NCI-H1694 treated with DMSO at 0.1 percent for 48 hours (cell line): ENCODE measurements around the gene NCOA7.
"Not testable (repeated sequence)": the region's sequence is repeated elsewhere in the genome, so short reads cannot be mapped to it uniquely, and the experiment has no call there.

Experiments used
- DNase-seq: peaks from one replicate; lab custom pipeline; 2025; lab: John Stamatoyannopoulos, UW

NCOA7 gene

GRCh38 chr6:125919618-125920017 lies 128.9 kb downstream of the NCOA7 start:
- DNase-seq = no peak

GRCh38 chr6:125922322-125922860 lies 131.6 kb downstream of the NCOA7 start:
- no peak for DNase-seq

- no peak for DNase-seq
These were observed 132.7 kb downstream of the NCOA7 start for GRCh38 chr6:125923366-125923877.

- no peak for DNase-seq
These were observed 133.4 kb downstream of the NCOA7 start for GRCh38 chr6:125924169-125924568.

- no peak for DNase-seq
These were observed 134.1 kb downstream of the NCOA7 start for GRCh38 chr6:125924697-125925358.

- no peak for DNase-seq
These were observed 136.0 kb downstream of the NCOA7 start for GRCh38 chr6:125926711-125927110.

- DNase-seq = no peak
These were observed 137.0 kb downstream of the NCOA7 start for GRCh38 chr6:125927761-125928160.

- no peak for DNase-seq
These were observed 140.1 kb downstream of the NCOA7 start for GRCh38 chr6:125930765-125931418.

GRCh38 chr6:125931733-125932450 lies 141.1 kb downstream of the NCOA7 start:
- no peak for DNase-seq

GRCh38 chr6:125932451-125932795 lies 141.7 kb downstream of the NCOA7 start:
- DNase-seq = no peak

GRCh38 chr6:125935520-125935919 lies 144.8 kb downstream of the NCOA7 start:
- not testable (repeated sequence) for DNase-seq

- no peak for DNase-seq
These were observed 148.3 kb downstream of the NCOA7 start for GRCh38 chr6:125939026-125939425.

GRCh38 chr6:125939791-125940190 lies 149.0 kb downstream of the NCOA7 start:
- DNase-seq = no peak

- DNase-seq = no peak
These were observed 149.7 kb downstream of the NCOA7 start for GRCh38 chr6:125940247-125941041.

- DNase-seq = no peak
These were observed 152.1 kb downstream of the NCOA7 start for GRCh38 chr6:125942672-125943527.

- no peak for DNase-seq
These were observed 153.0 kb downstream of the NCOA7 start for GRCh38 chr6:125943528-125944433.

- DNase-seq = no peak
These were observed 153.7 kb downstream of the NCOA7 start for GRCh38 chr6:125944434-125944816.

- DNase-seq = no peak
These were observed 154.1 kb downstream of the NCOA7 start for GRCh38 chr6:125944896-125945295.

GRCh38 chr6:125945378-125946141 lies 154.8 kb downstream of the NCOA7 start:
- DNase-seq = no peak
